Kidney tubule cell (primary cell): ENCODE data around the gene IFRD1.
A peak's percentile ranks its signal among the peaks of the same experiment; 100 is the strongest.
"Not testable (repeated sequence)": the region's sequence is repeated elsewhere in the genome, so short reads cannot be mapped to it uniquely, and the experiment has no call there.

Experiments
- DNase-seq: peaks from one replicate; pipeline ENCODE4 v3.0.0-alpha.2; 2018; ENCODE audit warnings: low spot score

Gene IFRD1

DNA sequence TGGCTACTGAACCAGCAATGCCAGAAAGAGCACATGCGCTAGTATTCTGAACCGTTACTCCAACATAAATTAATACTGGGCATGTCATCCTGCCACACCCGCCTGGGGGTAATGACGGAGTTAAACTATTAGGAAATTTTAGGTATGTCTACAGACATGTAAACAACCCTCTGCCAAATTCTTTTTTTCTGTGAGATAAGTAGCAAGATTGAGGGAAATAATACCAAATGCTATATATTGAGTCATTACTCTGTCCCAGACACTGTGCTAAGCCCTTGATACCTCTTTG lies 37.9 kb downstream of the IFRD1 start:
- DNase-seq: no peak

DNA sequence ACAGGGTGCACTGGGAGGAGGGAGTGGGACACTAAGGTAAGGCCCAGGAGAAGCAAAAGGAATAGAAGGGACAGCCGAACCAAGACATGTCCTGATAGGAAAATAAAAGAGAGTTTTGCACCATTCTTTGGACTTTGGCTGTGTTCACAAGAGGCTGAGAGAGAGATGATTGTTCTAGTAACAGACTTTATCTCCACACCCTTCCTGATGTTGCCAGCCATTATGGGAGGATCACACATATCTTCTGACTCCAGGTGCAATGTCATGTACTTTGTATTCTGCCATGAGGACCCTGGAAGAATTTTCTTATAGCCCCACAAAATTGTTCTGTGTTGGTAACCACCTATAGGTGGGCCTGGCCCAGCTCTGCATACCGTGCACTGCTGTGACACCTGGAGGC lies 41.9 kb downstream of the IFRD1 start:
- DNase-seq: no peak

DNA sequence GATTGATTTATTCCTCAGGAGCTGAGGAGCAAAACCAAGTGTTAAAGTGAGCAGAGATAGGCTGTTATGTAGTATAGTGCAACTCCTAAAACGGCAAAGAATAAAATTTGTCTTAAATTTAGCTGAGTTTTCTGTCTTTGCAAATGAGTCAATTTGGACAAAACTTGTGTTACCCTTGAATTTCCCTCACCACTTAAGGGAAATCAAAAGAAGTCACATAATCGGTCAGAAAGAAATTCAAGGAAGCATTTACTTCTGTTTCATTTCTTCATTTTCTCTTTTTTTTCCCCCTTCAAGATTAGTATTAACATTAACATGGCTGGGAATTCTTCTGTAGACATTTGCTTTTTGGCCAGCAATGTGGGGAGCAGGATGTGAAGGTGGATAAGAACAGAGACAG lies 44.4 kb downstream of the IFRD1 start:
- no peak for DNase-seq

DNA sequence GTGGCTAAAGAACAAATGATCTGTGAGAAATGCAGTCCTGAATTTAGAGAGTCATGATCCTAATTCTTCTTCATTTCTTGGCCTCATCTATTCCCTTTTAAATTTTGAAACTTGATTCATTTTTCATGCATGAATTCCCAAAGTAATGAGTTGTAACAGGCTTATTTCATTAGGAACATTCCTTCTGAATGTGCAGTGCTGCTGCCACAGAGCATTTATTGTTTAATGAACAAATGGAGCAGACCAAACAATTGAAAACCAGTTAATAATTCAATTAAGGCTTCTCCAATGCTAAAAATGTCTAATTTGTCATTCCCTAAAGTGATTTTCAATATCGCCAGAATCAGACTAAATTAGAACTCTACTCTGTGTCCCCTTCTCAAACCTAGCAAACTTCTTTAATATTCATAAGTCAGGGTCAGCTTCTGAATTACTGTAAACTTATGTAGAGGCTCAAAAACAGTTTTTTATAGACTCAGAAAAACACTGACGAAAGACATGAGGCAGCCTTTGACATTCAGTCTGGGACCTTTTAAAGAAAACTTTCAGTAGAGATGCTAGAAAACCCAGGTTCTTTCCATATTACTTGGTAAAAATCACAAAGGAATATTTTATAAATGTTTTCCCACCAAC lies 45.0 kb downstream of the IFRD1 start:
- no peak for DNase-seq

DNA sequence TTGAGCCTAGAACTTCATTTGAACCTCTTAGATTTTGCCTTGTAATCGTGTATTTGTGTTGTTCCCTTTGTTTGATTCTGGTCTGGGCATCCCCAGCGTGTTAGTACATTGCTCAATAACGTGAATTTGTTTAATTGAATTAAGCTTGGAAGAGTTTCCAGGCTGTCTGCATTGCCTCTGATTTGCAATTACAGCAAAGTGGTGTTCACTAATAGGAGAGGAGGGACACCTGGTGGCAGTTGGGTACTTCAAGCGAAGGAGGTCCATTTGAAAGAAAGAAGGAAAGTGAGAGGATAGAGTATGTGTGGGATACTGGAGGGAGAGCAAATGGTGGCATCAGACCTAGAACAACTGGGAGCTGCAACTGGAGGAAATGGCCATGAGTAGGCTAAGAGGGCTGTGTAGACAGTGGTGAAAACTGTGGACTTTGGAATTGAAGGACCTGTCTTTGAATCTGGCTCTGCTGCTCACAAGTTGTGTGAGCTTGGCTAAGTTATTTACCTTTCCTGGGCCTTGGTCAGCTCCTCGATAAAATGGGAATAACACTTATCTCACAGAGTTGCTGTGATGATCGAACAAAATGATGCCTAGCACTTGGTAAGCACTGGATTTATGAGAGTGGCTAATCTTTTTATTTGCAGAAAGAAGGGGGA lies 45.7 kb downstream of the IFRD1 start:
- peak; percentile 62 for DNase-seq

DNA sequence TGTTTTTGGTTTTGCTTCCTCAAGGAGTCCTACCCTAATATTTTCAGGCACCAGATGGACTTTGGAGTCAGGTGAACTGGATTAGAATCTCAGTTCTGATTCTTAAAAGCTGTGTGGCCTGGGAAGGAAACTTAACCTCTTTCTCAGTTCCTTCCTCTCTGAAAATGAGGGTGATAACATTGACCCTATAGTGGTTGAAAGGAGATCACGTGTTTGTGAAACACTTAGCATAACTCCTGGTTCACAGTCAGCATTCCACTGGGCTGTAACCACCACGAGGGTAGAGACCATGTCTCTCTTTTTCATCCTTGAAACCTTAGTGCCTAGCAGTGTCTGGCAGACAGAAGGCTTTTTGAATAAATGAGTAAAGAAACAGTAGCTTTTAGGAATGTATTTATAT lies 47.2 kb downstream of the IFRD1 start:
- DNase-seq: no peak

DNA sequence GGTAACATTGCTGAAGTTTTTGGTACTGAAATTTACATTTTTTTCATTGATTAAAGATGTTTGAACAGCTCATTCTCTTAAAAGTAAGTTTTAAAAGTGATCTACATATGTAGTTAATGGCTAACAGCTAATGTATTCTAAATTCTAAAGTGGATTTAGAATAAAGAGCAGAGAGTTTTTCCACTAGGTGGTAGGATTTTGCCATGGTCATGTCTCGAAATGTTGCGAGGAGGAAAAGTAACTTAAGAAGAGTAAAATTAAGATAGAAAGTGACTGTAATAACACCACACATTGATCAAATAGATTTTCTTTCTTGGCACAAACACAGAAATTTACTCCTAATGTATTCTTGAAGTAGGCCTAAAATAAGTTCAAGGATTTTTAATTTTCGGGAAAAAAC lies 50.4 kb downstream of the IFRD1 start:
- no peak for DNase-seq

DNA sequence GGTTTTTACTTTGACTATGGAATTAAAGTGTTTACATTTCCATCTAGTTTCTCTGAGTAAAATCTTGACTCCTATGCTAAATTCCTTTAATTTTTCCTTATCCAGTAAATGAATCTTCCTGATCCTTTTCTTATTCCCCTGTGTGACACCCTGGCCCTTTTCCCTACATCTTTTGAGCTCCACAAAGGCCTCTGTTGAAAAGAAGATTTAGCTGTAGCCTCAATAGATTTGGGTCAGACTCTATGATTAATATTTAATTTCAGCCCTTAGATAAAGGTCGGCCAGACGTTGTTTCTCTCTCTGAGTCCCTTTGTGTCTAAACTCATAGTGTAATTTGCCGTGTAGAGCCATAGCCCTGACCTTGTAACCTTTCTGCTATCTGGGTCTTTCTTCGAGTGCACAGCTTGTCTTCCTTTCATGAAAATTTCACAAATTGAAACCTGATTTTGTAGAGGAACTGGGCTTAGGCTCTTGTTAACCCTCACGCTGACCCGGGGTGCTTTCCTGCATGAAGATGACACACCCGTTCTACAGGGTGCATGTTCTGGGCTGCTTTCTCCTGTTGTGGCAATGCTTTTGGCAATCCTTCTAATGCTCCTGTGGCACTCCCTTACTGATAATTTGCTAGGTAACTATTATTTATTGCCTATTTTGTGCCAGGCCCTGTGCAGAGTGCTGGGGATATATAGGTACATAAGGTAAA lies 51.7 kb downstream of the IFRD1 start:
- no peak for DNase-seq

DNA sequence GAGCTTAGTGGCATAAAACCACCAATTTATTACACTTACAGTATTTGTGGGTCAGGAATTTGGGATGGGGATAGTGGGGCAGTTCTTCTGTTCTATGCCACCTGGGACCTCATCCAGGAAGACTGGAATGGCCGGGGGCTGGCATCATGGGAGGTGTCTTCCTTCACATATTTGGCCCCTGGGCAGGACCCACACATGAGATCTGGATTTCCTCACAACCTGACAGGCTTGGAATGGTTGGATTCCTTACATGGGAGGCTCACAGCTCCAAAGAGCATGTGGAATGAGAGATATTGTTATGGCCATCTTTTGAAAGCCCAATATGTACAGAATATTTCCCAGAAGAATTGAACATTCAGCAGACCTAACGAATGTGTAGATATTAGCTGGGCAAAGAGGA lies 52.4 kb downstream of the IFRD1 start:
- DNase-seq: no peak

DNA sequence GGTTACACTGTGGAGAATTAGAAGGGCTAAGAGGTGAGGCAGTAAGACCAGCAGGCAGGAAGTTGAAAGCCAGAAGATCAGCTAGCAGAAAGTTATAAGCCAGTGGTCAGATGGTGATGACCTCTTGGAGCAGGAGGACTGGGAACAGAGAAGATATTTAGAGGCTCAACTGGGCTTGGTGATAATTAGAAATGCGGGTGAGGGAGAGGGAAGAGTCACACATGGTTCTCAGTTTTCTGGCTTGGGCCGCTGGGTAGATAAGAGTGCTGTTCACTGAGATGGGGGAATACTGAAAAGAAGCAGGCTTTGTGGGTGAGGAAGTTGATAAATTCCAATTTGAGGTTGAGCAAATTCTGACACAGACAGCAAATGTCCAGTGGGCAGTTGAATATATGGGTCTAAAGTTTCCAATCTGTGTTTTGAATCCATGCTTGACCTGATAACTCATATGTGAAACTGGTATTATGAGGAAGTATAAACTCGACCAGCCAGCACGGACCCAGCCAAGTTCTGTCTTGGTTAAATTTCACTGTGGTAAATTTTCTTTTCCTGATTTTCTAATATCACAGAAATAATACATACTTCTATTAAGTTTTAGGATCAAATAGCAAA lies 53.2 kb downstream of the IFRD1 start:
- no peak for DNase-seq

DNA sequence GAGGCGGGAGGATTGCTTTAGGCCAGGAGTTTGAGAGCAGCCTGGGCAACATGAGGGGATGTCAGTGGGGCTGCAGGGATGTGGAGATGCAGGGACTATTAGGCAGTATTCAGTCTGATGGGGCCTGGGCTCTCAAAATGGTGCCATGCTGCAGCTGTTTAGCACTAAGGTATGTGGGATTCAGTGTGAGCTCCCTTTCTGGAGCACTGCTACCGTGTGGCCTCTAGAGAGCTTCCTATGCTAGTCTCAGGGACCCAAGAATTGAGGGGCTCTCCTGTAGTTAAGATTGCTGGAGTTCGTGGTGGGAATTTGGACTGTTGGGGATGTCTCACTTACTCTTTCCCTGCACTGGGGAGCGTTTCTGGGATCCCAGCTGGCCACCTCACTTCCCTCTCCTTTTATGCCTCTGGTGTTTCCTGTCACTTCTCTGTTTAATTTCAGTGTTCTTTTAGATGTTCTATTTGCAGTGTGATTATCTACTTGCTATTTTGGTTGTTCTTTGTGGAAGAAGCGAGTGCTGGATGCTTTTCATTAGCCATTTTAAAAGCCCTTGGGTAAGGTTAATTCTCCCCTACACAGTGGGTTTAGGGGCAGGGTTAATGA lies 53.9 kb downstream of the IFRD1 start:
- no peak for DNase-seq

DNA sequence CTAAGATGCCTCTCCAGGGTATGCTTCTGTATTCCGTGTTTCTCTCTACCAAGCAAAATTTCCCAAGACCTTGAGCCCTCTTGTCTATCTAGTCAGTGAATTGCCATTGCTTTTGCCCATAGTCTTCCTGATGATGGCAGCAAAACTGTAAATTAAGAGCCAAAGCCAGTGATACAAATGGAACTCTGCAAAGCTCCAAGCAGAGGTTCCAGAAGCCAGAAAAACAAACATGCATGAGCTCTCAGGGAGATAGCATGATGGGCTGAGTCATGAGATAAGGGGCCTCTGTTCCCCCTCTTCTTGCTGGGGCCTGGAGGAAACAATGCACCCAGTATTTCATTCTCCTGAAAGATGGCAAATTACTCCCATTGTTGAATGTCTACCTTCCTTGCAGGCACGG lies 55.2 kb downstream of the IFRD1 start:
- DNase-seq: no peak

DNA sequence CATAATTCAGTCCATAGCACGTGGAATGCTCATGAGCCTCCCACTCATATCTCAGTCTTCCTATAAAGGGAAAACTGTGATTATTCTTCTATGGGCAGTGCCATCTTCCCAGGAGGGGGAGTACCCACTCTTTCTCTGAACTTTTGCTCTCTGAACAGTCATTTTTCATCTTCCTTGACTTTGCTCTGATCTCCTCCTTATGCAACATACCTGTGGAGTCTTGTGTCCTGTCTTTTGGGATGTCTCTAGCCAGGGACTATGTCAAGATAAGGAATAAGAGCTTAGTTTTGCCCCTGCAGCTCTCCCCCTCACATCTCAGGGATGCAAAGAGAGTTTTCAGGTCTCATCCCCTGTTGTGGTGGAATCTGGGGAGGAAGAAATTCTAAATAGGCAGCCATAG lies 58.1 kb downstream of the IFRD1 start:
- DNase-seq: no peak

DNA sequence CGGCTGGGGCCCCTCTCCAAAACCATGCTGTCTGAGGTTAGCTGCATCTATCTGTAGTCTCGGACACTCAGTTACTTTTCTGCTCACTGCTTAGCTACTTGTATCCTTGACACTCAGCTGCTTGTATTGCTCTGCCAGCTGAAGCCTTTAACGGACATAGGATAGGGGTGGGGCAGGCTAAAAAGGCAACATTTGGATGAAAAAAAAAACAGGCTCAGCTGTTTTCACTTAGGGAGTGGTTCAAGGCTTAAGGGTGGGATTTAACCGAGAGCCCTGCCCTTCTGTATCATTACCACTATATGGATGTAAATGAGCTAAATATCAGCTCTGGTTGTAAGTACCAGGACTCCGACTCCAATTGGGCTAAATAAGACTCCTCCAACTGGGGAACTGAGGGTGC lies 59.1 kb downstream of the IFRD1 start:
- no peak for DNase-seq

DNA sequence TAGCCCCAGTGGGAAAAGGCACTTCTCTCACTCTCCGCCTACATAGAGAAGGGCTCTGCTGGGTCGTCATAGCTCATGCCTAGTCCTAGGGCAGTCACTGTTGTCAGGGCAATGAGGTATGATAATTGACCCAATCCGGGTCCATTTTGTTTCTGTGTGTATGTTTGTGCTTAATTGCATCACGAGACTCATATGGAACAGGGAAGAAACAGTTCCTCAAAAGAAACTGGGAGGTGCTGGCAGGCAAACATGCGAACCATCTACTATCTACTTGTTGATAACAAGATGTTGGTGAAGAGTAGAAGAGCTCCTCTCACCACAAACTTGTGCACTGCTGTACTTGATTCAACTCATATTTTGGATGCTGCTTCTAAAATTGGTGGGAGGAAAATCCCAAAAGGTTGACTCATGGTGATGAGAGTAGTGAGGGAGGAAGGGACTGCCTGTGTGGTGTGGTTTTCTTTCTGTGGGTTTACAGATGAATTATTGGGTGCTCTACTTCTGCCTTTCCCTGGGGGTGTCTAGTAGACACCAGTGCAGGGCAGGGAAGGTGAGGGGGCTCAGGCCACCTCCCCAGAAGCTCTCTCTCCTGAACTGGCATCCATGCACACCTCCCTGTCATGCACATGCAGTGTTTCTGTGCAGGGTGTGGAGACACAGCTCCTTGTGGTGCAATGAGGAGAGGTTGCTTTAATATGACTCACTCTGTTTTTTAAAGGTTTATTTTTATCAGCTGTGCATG lies 59.9 kb downstream of the IFRD1 start:
- DNase-seq: peak; percentile 38

DNA sequence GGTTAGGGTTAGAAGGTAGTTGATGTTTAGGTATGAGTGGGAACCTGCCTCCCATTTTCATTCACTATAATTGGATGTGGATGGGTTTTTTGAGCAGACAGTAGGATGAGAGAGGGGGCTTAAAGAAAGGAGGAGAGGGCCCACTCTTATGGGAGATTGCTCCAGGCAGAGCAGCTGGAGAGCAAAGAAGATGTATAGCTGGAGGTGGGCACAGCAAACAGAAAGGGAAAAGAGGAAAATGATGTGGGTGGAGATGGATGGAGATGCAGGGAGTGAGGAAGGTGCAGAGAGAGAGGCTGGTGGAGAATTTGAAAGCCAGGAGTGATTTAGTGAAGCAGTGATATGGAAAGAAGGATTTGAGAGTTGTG lies 60.5 kb downstream of the IFRD1 start:
- no peak for DNase-seq

DNA sequence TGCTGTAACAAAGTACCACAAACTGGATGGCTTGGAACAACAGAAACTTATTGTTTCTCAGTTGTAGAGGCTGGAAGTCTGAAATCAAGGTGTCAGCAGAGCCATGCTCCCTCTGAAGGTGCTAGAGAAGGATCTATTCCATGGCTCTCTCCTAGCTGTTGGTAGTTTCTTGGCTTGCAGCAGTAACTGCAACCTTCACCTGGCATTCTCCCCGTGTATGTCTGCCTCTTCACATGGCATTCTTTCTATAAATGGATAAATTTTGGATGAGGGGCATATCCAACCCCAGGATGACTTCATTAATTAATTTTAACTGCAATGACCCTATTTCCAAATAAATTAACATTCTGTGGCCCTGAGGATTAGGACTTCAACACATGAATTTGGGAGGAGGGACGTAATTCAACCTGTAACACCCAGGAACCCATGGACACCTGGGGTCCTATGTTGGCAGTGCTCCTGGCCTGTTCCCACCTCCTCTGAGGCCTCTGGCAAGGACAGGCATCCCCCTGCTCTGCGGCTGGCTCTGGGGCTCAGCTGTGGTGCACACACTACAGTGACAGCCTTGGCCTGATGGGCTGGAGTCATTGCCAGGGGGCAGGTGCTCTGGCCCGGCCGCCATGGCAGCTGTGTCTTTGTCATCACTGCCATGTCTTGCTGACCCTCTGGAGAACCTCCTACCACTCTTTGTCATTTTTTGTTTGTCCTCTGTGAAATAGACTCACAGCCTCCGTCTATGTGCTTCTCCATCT lies 61.4 kb downstream of the IFRD1 start:
- no peak for DNase-seq

DNA sequence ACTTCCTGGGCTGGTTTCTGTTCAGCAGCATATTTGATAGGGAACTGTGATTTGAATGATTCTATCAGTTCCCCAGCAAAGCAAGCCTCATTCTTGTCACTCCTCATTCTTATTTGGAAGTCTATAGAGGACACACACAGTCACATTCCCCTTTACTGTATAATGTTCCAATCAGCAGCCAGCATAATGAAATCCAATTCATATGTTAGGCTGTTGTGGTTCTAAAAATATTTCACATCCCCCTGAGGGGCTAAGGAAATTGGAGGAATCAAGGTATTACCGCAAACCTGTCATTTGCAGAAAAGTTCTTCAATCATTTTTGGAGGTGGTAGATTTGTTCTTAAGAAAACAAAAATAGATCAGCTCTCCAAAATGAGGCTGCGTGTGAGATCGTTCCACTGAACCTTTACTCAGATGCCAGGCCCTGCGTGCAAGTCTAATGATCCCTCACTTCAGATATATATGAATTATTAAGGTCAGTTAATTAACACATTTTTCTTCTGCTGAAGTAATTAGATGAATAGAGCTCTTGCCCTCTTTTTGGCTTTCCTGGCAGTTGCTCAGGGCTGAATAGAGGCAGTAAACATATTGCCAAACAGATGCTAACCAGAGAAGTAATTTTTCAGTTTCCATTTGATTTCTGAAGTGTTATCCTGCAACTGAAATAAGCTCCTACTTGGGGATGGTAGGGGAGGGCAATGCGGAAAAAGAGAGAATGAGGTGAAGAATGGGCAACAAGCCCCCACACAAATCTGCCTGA lies 62.4 kb downstream of the IFRD1 start:
- no peak for DNase-seq

DNA sequence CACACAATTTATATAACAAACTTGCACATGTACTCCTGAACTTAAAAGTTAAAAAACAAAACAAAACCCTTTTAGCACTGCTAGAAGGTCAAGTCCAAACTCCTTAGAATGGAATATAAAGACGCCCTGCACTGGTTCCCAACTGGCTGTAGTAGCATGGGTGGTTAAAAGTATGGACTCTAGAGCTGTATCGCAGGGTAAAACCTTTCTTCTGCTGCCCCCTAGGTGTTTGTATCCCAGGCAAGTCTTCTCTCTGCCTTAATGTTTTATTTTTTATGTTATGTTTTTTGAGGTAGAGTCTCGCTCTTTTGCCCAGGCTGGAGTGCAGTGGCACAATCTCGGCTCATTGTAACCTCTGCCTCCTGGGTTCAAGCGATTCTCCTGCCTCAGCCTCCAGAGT lies 65.7 kb downstream of the IFRD1 start:
- DNase-seq: no peak

DNA sequence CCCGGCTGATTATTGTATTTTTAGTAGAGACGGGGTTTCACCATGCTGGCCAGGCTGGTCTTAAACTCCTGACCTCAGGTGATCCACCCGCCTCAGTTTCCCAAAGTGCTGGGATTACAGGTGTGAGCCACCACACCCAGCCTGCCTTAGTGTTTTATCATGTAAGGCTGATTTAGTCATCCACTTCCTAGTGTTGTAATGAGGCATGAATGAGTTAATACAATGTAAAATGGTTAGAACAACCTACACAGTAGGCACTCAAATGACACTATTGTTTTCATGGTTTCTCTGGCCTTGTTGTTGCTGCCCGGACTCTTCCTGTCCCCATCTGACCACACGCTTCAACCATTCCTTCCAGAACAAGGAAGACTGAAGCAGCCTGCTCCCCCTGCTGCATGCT lies 66.2 kb downstream of the IFRD1 start:
- not testable (repeated sequence) for DNase-seq

DNA sequence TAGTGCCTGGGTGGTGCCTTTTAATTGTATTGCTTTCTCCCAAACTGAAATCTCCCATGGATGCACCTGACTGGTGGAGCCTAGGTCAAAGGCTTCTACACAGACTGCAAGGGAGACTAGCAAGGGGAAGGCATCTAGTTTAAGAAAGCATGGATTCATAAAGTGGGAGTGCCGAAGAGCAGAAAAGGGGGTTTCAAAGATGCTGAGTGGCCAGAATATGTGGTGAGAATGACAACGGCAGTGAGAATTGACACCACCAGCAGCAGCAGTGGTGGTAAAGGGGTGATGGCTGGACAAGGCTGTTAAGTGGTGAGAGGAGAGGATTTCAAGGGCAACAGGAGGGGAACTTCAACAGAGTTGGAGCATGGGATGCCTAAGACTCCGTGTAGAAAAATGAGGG lies 67.2 kb downstream of the IFRD1 start:
- DNase-seq: no peak
